Body of pancreas (tissue), 4 donors: Measurements from ENCODE around the gene ENO2. TPM values are rescaled to one million over a fixed set of nuclear protein-coding genes. Genes with fewer than 3 reads are reported as not detected.

Experiments used
- ATAC-seq: fragments of 150-250 bp; one replicate; pipeline ENCODE4 v1.9.1; 2016
- DNase-seq, 4 donors: peaks; one replicate each; pipeline ENCODE4 v3.0.0-alpha.2; 2019
- H3K27ac ChIP-seq, 4 donors: fragments of 200-600 bp; sonication (generic); 1 replicate in 3 of 4; 2 replicates in 1 of 4; pipeline versions ENCODE4 v1.5.1 to v1.6.1; 2016 to 2019; ENCODE audit warnings: mild to moderate bottlenecking in 1 of 4, mixed read lengths in 1 of 4, moderate library complexity in 1 of 4
- H3K27me3 ChIP-seq, 2 donors: fragments of 200-600 bp; sonication (generic); one replicate each; pipeline ENCODE4 v1.6.0; 2016; ENCODE audit warnings: mild to moderate bottlenecking in 1 of 2
- H3K36me3 ChIP-seq, 2 donors: fragments of 200-600 bp; sonication (generic); replicated peaks in 1 of 2; 2 replicates each; pipeline ENCODE4 v1.5.1; 2016; ENCODE audit warnings: low read depth in 2 of 2; ENCODE audit not compliant: insufficient read depth in 1 of 2
- H3K4me1 ChIP-seq: fragments of 200-600 bp; sonication (generic); one replicate; pipeline ENCODE4 v1.6.0; 2016
- H3K4me3 ChIP-seq, 2 donors: fragments of 200-600 bp; sonication (generic); 1 replicate in 1 of 2; 2 replicates in 1 of 2; pipeline ENCODE4 v1.5.1; 2016 to 2019
- H3K9me3 ChIP-seq, 3 donors: fragments of 200-600 bp; sonication (generic); 1 replicate in 2 of 3; 2 replicates in 1 of 3; pipeline ENCODE4 v1.5.1; 2016
- CTCF ChIP-seq, 7 experiments: fragments of 450-650 bp in 4 of 7; fragments of 200-600 bp in 3 of 7; sonication (generic) in 3 of 7; IDR thresholded peaks; one replicate each; pipeline ENCODE4 v1.5.1; 2016 to 2019; ENCODE audit warnings: antibody characterized with exemption in 7 of 7
- POLR2A ChIP-seq, 3 donors: fragments of 450-650 bp; IDR thresholded peaks; one replicate each; pipeline ENCODE4 v1.6.1; 2016; ENCODE audit warnings: antibody characterized with exemption in 3 of 3, mild to moderate bottlenecking in 2 of 3
- WGBS, 2 donors: methylation state at CpG; one replicate each; pipeline ENCODE4 v1.1.5; 2017; 5-methylcytosine and 5-hydroxymethylcytosine counted together
- intact Hi-C: fragments of 100-400 bp; cut with DNase I; formaldehyde crosslinking; loops from one replicate; pipeline ENCODE4 v1.15.1; 2023
- total RNA-seq, 2 donors: library from RNA; depleted of rRNA; stranded (reverse); fragments of >200 nt; gene quantifications; one replicate each; pipeline ENCODE4 v1.1.0, GENCODE V29; 2016

ENO2 gene
- total RNA-seq, 2 donors from 2014 or later = 4.4 to 11.9 TPM

GRCh38 chr12:6921996-6922946 lies 7.9 kb downstream of the ENO2 start:
- DNase-seq = peak in 1 of 4 donors; percentile 46
- Histone ChIP-seq H3K36me3 (no peaks in the 10 kb centered on the region), H3K27ac (no peak overlapping the region)

GRCh38 chr12:6923003-6923732 lies 8.8 kb downstream of the ENO2 start:
- Histone ChIP-seq H3K4me3 (no peak overlapping the region), H3K36me3 (no peaks in the 10 kb centered on the region), H3K4me1 (peaks cover 31% of the 10 kb centered on the region), H3K27me3 (no peaks in the 10 kb centered on the region), H3K9me3 (no peaks in the 10 kb centered on the region), H3K27ac (no peak overlapping the region)
- TF ChIP-seq POLR2A (IDR thresholded peaks at IDR 0.05) = no peak
- no peak for TF ChIP-seq CTCF (IDR thresholded peaks at IDR 0.05)
- DNase-seq (no peak), ATAC-seq (no peak)
- intact Hi-C loops = no loop called here
- WGBS, 2 donors = 55 to 56% methylated on average over 10 of the region's 10 CpGs

More at GRCh38 chr12:6921996-6922946, 7.9 kb downstream of the ENO2 start:
- ATAC-seq = no peak
- intact Hi-C loops = no loop called here
- no peaks in the 10 kb centered on the region for H3K27me3 ChIP-seq
- WGBS, 2 donors = 62 to 64% methylated on average over 5 to 9 of the region's 9 CpGs
- H3K4me1 ChIP-seq = peaks cover 30% of the 10 kb centered on the region
- TF ChIP-seq POLR2A (IDR thresholded peaks at IDR 0.05) = no peak
- no peak for TF ChIP-seq CTCF (IDR thresholded peaks at IDR 0.05)
- no peak overlapping the region for H3K4me3 ChIP-seq
- no peaks in the 10 kb centered on the region for H3K9me3 ChIP-seq

- Histone ChIP-seq H3K4me1 (peaks cover 31% of the 10 kb centered on the region), H3K27ac (peak overlapping the region in 3 of 4 donors; percentile 88 to 93 (median 93)), H3K9me3 (no peaks in the 10 kb centered on the region), H3K36me3 (no peaks in the 10 kb centered on the region), H3K27me3 (no peaks in the 10 kb centered on the region), H3K4me3 (no peak overlapping the region)
- intact Hi-C loops = no loop called here
- DNase-seq (peak in 1 of 4 donors; percentile 32), ATAC-seq (no peak)
- 21 to 25% methylated on average over 6 of the region's 6 CpGs for WGBS, 2 donors
- TF ChIP-seq POLR2A (IDR thresholded peaks at IDR 0.05) (no peak), CTCF (IDR thresholded peaks at IDR 0.05) (no peak)
Observed at GRCh38 chr12:6923851-6924250, 9.5 kb downstream of the ENO2 start.

GRCh38 chr12:6925239-6925539 lies 10.8 kb downstream of the ENO2 start:
- Histone ChIP-seq H3K27ac (peak overlapping the region; percentile 88 to 94 (median 93)), H3K4me3 (no peak overlapping the region), H3K36me3 (no peaks in the 10 kb centered on the region), H3K27me3 (no peaks in the 10 kb centered on the region), H3K9me3 (no peaks in the 10 kb centered on the region), H3K4me1 (peaks cover 44% of the 10 kb centered on the region)
- intact Hi-C loops = no loop called here
- DNase-seq (no peak), ATAC-seq (no peak)
- no peak for TF ChIP-seq POLR2A (IDR thresholded peaks at IDR 0.05)
- TF ChIP-seq CTCF (IDR thresholded peaks at IDR 0.05) = no peak
- 33 to 50% methylated on average over 1 of the region's 1 CpG for whole genome bisulfite sequencing, 2 donors
